NCI-H82 treated with DMSO at 0.1 percent for 48 hours (cell line): ENCODE results near the gene GPR61.

ENCODE experiments used
- DNase-seq: peaks from one replicate; lab custom pipeline; 2025; ENCODE audit not compliant: unreplicated experiment; lab: John Stamatoyannopoulos, UW

GPR61 gene

DNA sequence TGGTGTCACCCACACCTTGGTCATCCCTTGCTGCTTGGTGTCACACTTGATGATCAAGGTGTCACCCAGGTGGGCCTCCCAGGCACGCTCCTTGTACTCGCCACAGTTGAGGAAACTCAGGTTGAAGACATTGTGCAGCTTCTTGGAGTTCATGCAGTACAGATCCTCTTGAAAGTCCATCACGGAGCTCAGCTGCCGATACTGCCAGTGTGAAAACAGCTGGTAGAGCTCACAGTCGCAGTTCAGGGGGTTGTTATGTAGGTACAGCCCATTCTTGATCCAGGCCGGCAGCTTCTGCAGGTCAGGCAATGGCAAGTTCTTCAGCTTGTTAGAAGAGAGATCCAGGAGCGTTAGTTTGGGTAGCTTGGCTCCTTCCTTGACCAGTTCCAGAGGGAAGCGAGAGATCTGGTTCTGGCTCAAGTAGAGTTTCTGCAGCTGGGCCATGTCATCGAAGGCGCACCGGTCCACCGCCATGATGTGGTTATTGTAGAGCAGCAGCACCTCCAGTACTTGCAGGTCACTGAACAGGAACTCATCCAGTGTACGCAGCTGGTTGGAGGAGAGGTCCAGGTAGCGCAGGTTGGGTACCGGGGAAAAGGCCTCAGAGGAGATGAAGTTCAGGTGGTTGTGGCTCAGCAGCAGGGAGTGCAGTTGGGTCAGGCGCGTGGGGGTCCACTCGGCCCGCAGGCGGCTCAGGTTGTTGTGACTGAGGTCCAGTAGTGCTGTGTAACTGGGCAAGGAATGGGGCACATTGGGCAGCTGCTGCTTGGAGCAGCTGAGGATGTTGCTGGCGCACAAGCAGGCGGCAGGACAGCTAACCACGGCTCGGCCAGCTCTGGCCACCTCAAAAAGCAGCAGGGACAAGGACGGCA, 31.4 kb upstream of the GPR61 start:
- DNase-seq: no peak

DNA sequence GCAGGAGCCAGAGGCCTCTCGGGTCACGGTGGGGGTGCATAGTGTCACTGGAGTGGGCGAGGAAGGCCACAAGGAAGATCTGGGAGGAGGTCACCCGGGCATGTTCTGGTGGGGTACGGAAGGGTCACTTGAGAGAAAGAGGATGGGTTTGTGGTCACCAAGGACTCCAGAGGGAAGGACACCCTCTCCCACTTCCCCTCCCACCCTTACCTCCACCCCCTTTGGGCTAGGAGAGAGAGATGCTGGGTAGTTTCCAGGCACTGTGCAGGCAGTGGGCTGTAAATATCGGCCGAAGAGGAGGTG, 30.8 kb upstream of the GPR61 start:
- no peak for DNase-seq

DNA sequence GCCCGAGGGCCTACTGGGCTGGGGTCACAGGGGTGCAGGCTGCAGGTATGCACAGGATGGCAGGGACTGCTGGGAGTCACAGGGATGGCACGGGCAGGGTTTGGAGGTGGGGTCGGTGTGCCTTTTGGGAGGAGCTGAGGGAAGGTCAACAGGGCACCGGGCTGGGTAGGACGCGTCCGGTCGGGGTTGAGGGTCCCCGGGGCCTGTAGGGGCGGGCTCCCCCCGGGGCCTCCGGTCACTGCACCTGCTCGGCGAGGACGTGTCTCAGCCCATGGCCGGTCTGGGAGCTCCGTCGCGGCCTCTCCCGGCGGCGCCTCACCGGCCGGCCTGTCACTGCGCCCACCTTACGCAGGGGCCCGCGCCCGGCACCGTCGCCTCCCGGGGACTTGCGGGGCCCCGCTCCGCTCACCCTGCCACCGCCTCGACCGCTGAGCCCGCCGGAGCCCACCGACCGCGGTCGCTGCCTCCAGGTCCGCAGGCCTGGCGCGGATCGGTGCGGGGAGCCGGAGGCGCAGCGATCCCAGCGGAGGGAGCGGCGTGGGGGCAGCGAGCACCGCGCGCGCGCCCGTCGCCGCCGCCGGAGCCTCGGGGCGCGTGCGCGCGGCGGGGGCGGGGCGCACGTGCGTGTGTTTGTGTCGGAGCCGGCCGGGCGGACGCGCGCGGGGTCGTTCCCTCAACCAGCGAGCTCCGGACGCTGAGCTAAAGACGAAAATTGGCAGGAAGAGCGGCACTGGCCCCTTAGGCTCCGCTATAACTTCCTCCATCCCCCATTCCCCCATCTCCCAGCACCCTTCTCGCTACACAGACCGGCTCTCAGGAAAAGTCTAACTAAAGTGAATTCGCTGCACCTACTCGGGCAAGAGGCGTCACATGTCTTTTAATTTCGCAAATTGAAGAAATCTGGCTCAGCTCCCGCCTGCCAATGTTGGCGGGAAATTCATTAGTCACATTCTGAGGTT, 30.2 kb upstream of the GPR61 start, which contains the start of gene AMIGO1:
Gene AMIGO1, minus strand, starts transcription at position 552 of the 959 bp plus-strand sequence. CDS start 815 bp downstream, outside the sequence.
- no peak for DNase-seq

DNA sequence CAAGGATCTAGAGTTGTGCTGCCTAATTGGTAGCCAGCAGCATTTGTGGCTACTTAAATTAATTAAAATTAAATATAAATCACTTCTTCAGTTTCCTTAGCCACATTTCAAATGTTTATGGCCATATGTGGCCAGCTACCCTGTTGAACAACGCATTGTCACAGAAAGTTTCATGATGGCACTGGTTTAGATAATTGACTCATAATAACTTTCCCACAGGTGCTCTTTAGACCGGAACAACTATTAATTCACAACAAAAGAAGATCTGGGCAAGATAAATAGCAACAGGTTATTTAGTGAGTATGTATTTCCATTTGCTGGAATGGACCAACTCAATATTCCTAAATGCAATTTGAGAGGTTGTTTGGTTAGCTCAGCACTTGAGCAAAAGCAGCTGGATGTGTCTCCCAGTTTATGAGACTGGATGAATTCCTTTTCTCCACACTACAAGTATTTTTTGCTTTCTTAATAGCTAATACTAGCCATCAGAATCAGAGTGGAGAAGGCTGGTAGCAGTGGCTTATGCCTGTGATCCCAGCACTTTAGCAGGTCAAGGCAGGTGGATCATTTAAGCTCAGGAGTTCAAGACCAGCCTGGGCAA, 26.5 kb upstream of the GPR61 start:
- DNase-seq: no peak

DNA sequence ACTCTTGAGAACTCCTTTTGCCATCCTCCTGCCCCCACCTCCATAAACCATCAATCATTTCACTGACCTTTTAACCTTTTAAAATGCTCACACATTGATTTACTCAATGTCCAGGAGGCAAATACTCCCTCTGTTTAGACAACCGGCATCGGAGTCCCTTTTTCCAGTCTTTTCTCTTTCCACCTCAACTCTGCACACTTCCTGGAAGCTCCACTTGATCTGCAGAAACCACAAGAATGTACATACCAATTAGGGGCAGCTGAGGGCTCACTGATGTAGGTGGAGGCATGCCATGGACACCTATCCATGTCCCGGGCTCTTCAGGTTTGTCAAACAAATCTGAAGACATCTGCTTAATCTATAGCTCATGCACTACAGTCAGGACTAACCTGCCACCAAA, 24.8 kb upstream of the GPR61 start:
- DNase-seq: no peak

DNA sequence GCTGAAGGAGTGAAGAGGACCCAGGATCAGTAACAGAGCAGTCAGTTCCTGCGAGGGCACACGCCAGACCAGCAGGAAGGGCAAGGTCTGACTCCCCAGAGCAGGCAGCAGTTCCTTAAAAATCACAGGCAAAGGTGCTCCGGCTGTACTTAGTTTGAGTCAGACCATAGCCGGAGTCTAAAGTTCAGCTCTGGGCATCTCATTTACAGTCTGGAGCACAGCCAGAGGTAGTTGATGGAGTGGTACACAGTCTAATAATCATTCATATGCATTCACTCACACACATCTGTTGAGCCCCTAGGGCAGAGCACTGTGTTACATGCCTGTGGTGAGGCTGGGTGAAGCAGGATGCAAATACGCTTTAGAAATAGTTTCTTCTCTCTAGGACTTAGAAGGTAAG, 22.8 kb upstream of the GPR61 start:
- no peak for DNase-seq

DNA sequence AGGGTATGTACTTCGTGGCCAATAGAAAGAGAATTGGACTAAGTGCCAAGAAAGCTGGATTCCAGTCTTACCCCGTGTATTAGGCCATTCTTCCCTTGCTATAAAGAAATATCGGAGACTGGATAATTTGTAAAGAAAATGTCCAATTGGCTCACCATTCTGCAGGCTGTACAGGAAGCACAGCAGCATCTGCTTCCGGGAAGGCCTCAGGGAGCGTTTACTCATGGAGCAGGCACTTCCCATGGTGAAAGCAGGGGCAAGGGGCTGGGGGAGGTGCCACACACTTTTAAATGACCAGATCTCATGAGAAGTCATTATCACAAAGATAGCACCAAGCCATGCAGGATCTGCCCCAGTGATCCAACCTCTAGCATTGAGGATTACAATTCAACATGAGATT, 22.3 kb upstream of the GPR61 start:
- DNase-seq: no peak

DNA sequence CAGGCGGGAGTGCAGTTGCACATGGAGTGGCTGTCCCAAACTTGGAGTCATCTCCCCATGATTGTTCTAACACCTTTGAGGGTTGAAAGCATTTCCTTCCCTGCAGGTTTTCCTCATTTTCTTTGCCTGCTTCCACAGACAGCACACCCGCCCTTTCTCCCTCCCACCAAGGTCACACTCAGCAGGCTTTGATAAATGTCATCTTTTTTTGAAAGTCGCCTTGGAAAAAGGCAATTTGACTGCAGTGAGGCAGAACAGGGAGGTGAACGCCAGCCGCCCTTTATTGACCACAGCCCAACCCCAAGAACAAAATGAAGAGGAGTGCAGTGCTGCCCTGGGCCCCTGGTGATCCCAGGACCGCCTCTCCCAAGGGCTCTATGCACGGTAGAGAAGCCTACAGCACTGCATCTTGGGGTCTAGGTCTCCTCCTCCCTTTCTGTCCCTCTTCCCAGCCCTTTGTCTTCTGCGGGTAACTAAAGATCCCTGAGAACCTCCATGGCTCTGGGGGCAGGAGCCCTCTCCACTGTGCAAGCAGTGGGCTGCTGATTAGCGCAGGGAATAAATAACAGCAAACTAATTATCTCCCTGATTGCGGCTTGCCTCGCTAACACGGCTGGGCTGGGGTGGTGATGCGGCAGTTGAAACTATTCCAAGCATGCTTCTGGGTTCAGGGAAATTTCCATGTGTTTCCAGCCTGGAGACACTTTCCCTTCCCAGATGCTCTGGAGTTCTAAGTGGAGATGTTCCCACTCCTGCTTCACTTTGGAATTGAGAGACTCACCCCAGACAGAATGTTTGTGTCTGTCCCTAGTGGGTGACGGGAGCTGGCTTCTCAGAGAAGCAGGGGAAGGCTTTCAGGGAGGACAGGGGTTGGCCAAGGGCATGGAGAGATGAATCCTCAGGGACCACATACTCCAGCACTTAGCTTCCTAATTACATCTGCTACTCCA, 18.4 kb upstream of the GPR61 start:
- no peak for DNase-seq

DNA sequence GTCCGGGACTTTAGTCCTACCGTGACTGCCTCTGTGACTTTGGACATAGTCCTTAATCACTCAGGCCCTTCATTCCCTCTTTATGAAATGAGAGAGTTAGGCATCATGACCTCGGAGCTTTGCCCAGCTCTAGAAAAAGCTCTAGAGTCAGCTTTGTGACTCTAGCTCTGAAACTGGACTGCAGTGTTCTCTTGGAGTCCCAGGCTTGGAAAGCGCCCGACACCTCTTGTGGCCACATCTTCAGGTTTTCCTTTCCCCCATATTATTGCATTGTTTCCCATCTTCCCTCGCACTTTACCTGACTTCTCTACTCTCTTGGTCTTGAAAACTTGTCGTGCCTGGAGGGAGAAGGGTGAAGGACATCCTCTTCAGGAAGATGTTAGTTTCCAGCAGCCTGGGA, 17.6 kb upstream of the GPR61 start:
- no peak for DNase-seq

DNA sequence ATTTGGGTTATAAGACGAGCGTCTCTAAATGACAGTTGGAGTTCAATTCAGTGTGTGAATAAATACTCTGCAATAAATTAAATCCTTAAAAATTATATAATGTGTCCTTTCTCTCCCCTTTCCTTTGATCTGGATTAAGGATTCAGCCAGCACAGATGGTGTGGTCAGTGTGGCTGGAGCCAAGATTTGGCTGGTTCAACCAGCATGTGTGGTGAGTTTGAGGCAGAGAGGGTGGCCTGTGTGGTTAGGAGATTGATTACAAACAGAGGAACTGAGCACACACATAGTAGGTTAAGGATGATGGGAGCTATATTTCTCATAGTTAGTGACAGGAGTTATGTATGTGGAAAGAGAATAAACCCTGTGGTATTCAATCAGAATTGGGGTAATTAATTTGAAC, 16.0 kb upstream of the GPR61 start:
- no peak for DNase-seq

DNA sequence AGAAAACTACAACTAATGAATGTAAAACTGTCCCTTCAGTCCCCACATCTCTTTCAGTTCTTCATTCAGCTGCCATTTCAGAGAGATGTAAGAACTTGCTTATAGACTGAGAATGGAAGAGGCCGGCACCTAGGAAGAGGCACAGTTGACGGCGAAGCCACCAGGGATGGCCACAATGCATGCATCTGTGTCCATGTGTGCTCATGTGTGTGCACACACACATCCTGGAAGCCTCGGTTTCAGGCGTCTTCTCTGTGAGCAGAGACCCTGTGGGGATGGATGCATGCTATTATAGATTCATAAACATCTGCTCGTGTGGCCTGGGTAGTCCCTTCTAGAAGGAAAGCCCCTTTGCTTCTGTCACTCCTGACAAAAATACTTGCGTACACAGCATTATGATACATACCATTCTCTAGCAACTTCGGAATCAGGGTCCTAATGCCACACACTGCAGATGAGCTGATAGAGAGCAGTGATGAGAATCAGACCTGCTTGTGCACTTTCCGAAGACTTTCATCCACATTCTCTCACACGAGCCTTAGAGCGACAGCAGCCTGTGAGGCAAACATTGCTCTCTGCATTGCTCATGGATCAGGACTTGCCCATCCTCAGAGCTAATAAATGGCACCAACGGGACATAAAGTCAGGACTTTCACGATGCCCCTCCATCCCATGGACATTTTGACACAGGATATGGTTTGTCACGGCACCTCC, 12.4 kb upstream of the GPR61 start:
- no peak for DNase-seq

DNA sequence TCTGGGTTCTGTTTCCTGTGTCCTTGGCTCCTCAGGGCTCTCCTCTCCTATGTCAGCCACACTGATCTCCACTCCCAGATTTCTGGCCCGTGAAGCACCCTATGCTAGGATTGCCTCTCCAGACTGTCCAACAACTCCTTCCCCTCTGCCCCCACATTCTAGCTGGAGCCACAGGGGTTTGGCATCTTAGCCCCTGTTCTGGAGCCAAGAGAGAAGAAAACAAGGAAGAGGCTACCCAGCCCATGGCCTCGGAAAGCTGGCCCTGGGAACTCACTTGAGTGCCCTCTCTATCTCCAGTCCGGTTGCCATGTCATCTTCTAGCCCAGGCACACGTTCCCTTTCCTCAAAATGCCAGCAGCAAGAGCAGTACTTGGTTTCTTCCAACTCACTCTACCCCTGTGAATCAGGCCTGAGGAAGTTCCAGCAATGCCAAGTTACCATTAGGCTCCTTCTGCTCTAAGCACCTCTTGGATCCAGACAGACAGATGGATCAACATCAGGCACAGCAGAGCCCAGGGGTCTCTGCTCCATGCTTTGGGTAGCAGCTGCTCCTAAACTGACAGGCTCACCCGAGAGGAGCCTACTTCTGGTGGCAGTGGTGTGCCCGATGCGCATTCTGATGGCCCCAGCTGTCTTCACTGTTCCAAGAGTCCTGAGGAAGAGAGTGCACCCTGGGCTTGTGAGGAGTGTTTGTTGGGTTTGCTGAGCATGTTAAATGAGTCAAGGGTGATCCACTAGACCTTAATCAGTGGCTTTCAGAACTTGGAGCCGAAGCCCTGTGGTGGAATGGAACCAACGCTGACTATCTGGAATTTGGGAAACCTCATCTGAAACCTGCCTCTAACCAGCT, 11.6 kb upstream of the GPR61 start:
- DNase-seq: no peak

DNA sequence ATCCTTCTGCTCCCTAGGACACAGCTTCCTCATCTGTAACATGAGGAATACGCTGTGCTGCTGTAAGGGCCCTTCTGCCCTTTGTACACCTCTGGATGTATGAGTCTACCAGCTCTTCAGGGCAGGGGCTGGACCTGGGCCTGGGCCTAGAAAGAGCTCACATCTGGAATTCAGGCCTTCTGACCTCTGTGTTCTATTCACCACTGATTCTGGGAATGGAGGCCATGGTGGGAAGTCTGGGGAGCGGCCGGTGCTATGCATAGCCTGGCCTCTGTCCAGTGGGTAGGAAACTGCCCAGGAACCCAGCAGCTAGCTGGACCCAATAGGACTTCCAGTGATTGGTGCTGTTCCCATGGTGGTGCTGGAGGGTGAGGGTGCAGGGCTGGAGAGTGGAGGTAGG, 11.0 kb upstream of the GPR61 start:
- no peak for DNase-seq

DNA sequence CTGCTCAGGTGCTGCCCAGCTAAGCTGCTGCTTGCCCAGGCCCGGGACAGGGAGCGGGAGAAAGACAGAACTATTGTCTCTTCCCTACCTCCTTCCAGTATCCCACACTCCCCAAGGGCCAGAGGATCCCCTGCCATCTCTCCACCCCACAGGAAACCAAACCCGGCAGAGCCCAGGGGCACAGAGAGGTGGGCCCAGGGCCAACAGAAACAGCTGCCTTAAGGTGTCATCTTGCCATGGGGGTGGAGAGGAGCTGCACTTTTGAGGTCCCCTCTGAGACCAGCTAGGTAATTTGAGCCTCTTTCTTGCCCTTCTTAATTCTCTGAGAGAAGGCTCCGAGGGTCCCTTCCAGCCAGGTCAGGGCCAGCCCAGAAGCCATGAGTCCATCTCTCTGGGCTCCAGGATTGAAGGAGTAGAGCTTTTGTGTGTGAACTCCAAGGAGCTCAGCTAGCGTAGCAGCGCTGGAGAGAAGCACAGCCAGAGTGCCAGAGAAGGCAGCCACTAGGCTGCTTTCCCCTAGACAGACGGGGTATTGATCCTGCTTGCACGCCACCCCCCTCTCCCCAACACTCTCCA, 9.7 kb upstream of the GPR61 start:
- no peak for DNase-seq

DNA sequence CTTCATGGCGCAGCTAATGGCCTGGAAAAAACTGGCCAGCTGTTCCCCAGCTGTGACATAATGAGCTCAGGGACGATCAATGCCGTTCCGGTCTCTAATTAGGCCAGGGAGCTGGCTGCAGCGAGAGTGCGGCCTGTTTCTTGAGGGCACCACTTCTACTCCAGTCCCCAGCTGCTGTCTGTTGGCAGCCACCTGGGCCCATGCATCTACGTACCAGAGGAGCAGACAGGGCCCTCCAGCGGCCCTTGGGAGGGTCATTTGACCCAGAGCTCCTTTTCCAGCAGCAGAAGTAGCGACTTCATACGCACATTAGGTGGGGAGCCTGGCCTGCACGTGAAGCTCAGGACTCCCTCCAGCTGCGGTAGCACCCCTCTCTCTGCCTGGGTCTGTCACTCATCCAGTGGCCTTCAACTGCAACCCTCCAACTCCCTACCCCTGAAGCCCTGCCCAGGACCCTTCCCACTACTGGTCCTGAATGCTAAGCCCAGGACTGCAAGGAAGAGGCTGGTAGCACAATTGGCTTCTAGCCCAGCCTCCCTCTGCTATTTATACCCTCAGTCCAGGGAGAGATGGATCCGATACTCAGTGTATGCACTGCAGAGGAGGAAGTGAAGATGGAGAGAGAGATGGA, 9.1 kb upstream of the GPR61 start:
- DNase-seq: peak; percentile 30

DNA sequence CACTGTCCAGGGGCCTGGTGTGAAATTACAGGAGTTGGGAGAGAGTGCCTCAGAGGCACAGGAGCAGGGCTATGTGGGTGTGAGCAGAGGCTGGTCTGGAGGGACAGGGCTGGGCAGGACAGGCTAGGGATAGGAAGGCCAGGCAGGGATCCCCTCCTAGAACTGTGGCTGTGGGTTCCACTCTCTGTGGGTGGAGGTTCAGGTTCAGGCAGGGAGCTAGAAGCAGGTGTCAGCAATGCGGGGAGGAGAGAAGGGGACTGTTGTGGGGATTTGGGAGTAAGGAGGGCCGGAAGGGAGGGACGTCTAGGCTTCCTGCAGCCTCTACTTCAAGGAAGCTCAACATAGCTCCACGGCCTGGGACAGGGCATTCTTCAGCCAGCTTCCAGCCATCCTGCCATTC, 8.3 kb upstream of the GPR61 start:
- no peak for DNase-seq

DNA sequence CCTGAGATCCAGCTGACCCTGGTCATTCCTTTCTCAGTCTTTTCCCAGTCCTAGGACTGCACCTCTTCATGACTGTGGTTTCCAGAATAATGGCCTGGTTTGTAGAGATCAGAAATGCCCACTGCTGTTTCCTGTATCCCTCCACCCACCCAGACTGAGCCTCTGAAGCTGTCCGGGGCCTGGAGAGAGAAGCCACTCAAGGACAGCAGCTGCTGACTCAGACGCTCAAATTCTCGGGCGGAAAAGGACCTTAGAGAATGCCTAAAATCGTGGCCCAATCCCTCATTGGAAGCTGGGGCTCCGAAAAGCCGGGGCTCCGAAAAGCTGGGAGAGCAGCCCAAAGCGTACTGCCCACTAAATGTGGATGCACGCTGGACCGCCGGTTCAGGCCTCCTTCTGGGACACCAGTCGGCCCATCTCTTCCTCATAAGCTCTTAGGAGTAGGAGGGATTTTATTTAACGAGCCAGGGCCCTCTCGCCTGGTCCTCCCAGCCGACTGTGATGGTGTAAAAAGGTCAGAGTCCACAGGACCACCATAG, 7.8 kb upstream of the GPR61 start:
- DNase-seq: no peak
